Mucosa of stomach (tissue), 1 donor: ENCODE measurements around the gene LLGL2.

Experiments
- H3K27me3 ChIP-seq: one replicate; pipeline ENCODE4 v1.7.0; 2013; ENCODE audit warnings: mild to moderate bottlenecking, low read length; ENCODE audit not compliant: control insufficient read depth, insufficient read depth
- H3K36me3 ChIP-seq: one replicate; pipeline ENCODE4 v1.7.0; 2013; ENCODE audit warnings: low read length; ENCODE audit not compliant: control insufficient read depth, insufficient read depth
- H3K4me1 ChIP-seq: one replicate; pipeline ENCODE4 v1.7.0; 2013; ENCODE audit warnings: mild to moderate bottlenecking, low read length; ENCODE audit not compliant: control insufficient read depth, insufficient read depth
- H3K4me3 ChIP-seq: one replicate; pipeline ENCODE4 v1.7.0; 2013; ENCODE audit warnings: low read length
- H3K9ac ChIP-seq: one replicate; pipeline ENCODE4 v1.7.0; 2013; ENCODE audit warnings: mild to moderate bottlenecking, low read length, moderate library complexity
- H3K9me3 ChIP-seq: one replicate; pipeline ENCODE4 v1.7.0; 2013; ENCODE audit warnings: mild to moderate bottlenecking, low read length, moderate library complexity; ENCODE audit not compliant: control insufficient read depth
- donor health status: Pancreatic carcinoma.

Gene LLGL2

GRCh38 chr17:75596320-75597087 lies 71.0 kb downstream of the LLGL2 start:
- no peaks in the 10 kb centered on the region for H3K27me3 ChIP-seq

GRCh38 chr17:75601057-75601987 lies 75.8 kb downstream of the LLGL2 start:
- Histone ChIP-seq H3K9ac (no peak overlapping the region), H3K27me3 (no peaks in the 10 kb centered on the region), H3K36me3 (no peaks in the 10 kb centered on the region), H3K4me1 (peaks cover 35% of the 10 kb centered on the region), H3K4me3 (no peak overlapping the region), H3K9me3 (no peaks in the 10 kb centered on the region)

More at GRCh38 chr17:75596320-75597087, 71.0 kb downstream of the LLGL2 start:
- Histone ChIP-seq H3K4me3 (no peak overlapping the region), H3K9ac (no peak overlapping the region), H3K4me1 (peaks cover 7% of the 10 kb centered on the region), H3K36me3 (no peaks in the 10 kb centered on the region), H3K9me3 (no peaks in the 10 kb centered on the region)

DNA sequence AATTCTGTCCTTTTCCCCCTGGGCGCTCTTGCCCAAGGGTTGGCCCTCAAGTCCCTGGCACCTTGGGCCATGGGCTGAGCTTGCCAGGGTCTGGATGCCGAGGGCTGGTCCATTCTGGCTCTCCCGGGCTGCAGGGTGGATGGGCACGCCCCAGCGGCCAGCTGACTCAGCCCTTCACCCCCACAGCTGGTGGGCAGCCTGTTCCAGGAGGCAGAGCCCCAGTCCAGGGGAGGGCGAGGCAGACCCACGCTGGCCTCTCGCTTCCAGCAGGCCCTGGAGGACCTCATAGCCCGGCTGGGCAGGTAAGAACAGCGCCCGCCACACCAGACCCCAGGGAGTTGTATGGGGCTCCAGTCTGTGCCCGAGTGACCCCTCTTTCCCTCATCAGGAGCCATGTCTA lies 77.1 kb downstream of the LLGL2 start:
- no peak overlapping the region for H3K4me3 ChIP-seq
- no peaks in the 10 kb centered on the region for H3K27me3 ChIP-seq
- H3K9ac ChIP-seq, result no peak overlapping the region
- H3K9me3 ChIP-seq, result no peaks in the 10 kb centered on the region
- H3K4me1 ChIP-seq, result peaks cover 35% of the 10 kb centered on the region
- no peaks in the 10 kb centered on the region for H3K36me3 ChIP-seq

GRCh38 chr17:75603123-75603522 lies 77.6 kb downstream of the LLGL2 start:
- H3K4me1 ChIP-seq, result peaks cover 35% of the 10 kb centered on the region
- no peak overlapping the region for H3K9ac ChIP-seq
- H3K4me3 ChIP-seq, result no peak overlapping the region
- H3K27me3 ChIP-seq, result no peaks in the 10 kb centered on the region
- no peaks in the 10 kb centered on the region for H3K9me3 ChIP-seq
- no peaks in the 10 kb centered on the region for H3K36me3 ChIP-seq

- Histone ChIP-seq H3K9me3 (no peaks in the 10 kb centered on the region), H3K4me1 (peaks cover 36% of the 10 kb centered on the region), H3K27me3 (no peaks in the 10 kb centered on the region), H3K4me3 (no peak overlapping the region), H3K9ac (no peak overlapping the region), H3K36me3 (no peaks in the 10 kb centered on the region)
These were observed 78.7 kb downstream of the LLGL2 start for GRCh38 chr17:75604034-75604695.

DNA sequence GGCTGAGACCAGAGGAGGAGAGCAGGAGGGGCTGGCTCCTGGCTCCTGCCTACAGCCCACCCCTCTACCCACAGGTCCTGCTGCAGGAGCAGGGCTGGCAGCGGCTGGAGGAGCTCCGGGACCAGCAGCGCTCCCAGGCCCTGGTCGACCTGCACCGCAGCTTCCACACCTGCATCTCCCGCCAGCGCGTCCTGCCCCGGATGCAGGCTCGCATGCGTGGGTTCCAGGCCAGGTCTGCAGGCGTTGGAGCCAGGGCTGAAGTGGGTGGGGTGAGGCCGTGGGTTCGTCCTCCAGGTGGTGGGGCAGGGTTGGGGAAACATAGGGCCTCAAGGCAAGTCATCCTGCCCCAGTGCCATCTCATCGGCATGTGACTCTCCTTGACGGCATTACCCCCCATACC lies 80.3 kb downstream of the LLGL2 start:
- Histone ChIP-seq H3K4me3 (no peak overlapping the region), H3K4me1 (peaks cover 50% of the 10 kb centered on the region), H3K9ac (no peak overlapping the region), H3K27me3 (no peaks in the 10 kb centered on the region), H3K36me3 (no peaks in the 10 kb centered on the region), H3K9me3 (no peaks in the 10 kb centered on the region)

- Histone ChIP-seq H3K4me1 (peaks cover 50% of the 10 kb centered on the region), H3K36me3 (no peaks in the 10 kb centered on the region), H3K27me3 (no peaks in the 10 kb centered on the region), H3K9me3 (no peaks in the 10 kb centered on the region), H3K4me3 (no peak overlapping the region), H3K9ac (no peak overlapping the region)
These were observed 81.6 kb downstream of the LLGL2 start for GRCh38 chr17:75607086-75607485.

DNA sequence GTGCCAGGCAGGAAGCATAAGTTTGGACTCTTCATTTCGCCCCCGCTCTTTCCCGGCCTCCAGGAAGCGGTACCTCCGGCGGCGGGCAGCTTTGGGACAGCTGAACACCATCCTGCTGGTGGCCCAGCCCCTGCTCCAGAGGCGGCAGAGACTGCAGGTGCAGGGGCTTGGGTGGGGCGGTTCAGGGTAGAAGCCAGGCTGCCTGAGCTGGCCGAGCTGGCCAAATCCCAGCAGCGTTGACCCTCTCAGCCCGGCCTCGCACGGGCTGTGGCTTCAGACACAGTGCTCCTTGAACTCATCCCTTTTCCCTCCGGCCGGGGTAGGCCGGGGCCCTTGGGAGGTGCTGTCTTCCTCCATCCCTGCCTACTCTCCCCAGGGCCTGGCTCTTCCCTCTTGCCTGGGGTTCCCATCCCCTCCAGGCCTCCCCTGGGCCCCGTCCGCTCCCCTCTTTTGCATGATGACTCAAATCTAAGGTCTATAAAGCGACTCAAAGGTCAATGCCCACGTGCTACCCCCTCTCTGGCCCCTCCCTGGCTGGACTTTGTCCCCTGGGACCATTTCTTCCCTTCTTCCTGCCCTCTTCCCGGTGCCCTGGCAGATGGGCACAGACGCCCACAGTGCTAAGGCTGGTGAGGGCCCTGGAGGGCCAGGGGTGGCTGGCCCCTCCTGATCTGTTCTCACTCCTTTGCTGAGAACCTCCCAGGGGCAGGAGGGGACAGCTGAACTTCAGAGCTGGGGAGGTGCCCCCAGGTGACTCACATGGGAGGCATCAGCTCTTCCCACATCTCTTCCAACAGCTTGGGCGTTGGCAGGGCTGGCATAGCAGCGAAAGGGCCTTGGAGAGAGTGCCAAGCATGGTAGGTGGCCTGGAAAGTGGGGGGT lies 84.8 kb downstream of the LLGL2 start:
- no peaks in the 10 kb centered on the region for H3K36me3 ChIP-seq

GRCh38 chr17:75611851-75612429 lies 86.4 kb downstream of the LLGL2 start:
- Histone ChIP-seq H3K4me3 (no peak overlapping the region), H3K9ac (peak overlapping the region; percentile 15), H3K9me3 (no peaks in the 10 kb centered on the region), H3K36me3 (no peaks in the 10 kb centered on the region), H3K4me1 (peaks cover 34% of the 10 kb centered on the region), H3K27me3 (no peaks in the 10 kb centered on the region)

More for the DNA sequence above, 84.8 kb downstream of the LLGL2 start:
- Histone ChIP-seq H3K9me3 (no peaks in the 10 kb centered on the region), H3K27me3 (no peaks in the 10 kb centered on the region), H3K9ac (peak overlapping the region; percentile 58), H3K4me3 (no peak overlapping the region), H3K4me1 (peaks cover 34% of the 10 kb centered on the region)

GRCh38 chr17:75612906-75613626 lies 87.6 kb downstream of the LLGL2 start:
- Histone ChIP-seq H3K9ac (no peak overlapping the region), H3K9me3 (no peaks in the 10 kb centered on the region), H3K27me3 (no peaks in the 10 kb centered on the region), H3K4me1 (peaks cover 34% of the 10 kb centered on the region), H3K36me3 (no peaks in the 10 kb centered on the region), H3K4me3 (no peak overlapping the region)
